Esophagus muscularis mucosa (tissue), 3 donors: ENCODE results near the gene PCDHGA6.

Source experiments
- CTCF ChIP-seq, 3 experiments: fragments of 200-600 bp in 2 of 3; fragments of 450-650 bp in 1 of 3; sonication (generic) in 2 of 3; IDR thresholded peaks; one replicate each; pipeline ENCODE4 v1.5.1; 2017 to 2019; ENCODE audit warnings: antibody characterized with exemption in 3 of 3, mild to moderate bottlenecking in 2 of 3, moderate library complexity in 1 of 3
- POLR2A ChIP-seq: fragments of 450-650 bp; IDR thresholded peaks from one replicate; pipeline ENCODE4 v1.6.1; 2017; ENCODE audit warnings: antibody characterized with exemption, moderate library complexity, mild to moderate bottlenecking, low read depth

- peak; percentile 24 to 35 (median 31) for TF ChIP-seq CTCF (IDR thresholded peaks at IDR 0.05)
- TF ChIP-seq POLR2A, result no peak
These were observed 47.3 kb downstream of the PCDHGA6 start, which contains the start of gene PCDHGA11 for GRCh38 chr5:141420855-141421488.
